GM10266 (cell line): Measurements from ENCODE around the gene SARS2.
"Not testable (repeated sequence)": the region's sequence is repeated elsewhere in the genome, so short reads cannot be mapped to it uniquely, and the experiment has no call there.

Experiments used
- DNase-seq: peaks from one replicate; pipeline ENCODE4 v3.0.0; 2012; ENCODE audit errors: extremely low spot score
- TF ChIP-seq, protein P1 (sequence below): IDR thresholded peaks from 2 replicates; pipeline ENCODE4 v1.5.1; 2012; ENCODE audit warnings: mild to moderate bottlenecking, low read depth; ENCODE audit not compliant: control insufficient read depth, insufficient read depth; ENCODE audit errors: missing control alignments

SARS2 gene

DNA sequence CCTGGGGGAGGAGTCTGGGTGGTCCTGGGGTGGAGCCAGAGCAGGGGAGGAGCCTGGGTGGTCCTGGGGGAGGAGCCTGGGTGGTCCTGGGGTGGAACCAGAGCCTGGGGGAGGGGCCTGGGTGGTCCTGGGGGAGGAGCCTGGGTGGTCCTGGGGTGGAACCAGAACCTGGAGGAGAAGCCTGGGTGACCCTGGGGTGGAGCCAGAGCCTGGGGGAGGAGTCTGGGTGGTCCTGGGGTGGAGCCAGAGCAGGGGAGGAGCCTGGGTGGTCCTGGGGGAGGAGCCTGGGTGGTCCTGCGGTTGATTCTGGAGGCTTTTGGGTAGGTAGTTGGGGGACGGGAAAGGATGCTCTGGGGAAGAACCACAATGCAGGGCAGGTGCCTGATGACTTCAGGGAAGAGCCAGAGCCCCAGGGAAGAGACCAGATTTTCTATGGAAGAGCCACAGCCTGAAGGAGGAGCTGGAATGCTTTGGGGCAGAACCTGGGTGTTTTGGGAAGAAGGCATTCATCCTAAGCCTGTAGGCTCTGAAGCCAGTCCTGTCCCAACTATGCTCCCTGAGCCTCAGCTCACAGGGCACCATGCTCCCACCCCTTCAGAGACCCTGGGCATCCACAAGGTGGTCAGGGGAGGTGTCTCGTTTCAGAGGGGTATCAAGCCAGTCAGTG, 15.1 kb upstream of the SARS2 start:
- TF ChIP-seq, protein P1, sequence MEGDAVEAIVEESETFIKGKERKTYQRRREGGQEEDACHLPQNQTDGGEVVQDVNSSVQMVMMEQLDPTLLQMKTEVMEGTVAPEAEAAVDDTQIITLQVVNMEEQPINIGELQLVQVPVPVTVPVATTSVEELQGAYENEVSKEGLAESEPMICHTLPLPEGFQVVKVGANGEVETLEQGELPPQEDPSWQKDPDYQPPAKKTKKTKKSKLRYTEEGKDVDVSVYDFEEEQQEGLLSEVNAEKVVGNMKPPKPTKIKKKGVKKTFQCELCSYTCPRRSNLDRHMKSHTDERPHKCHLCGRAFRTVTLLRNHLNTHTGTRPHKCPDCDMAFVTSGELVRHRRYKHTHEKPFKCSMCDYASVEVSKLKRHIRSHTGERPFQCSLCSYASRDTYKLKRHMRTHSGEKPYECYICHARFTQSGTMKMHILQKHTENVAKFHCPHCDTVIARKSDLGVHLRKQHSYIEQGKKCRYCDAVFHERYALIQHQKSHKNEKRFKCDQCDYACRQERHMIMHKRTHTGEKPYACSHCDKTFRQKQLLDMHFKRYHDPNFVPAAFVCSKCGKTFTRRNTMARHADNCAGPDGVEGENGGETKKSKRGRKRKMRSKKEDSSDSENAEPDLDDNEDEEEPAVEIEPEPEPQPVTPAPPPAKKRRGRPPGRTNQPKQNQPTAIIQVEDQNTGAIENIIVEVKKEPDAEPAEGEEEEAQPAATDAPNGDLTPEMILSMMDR, result no peak

DNA sequence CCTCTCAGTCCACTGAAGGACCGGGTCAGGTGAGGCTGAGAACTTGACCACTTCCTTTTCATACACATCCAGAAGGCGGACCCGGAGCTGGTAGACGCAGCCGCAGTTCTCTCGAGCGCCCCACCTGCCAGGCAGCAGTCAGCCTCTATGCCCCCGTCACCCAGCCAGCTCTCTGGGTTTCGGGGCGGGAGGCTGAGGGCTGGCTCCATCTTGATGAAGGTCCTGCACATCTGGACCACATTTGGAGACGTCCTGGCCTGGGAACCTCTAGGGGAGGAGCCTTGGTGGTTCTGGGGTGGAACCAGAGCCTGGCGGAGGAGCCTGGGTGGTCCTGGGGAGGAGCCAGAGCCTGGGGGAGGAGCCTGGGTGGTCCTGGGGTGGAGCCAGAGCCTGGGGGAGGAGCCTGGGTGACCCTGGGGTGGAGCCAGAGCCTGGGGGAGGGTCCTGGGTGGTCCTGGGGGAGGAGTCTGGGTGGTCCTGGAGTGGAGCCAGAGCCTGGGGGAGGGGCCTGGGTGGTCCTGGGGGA, 14.5 kb upstream of the SARS2 start:
- DNase-seq, result no peak
- TF ChIP-seq, protein P1, result no peak

More for the DNA sequence above, 15.1 kb upstream of the SARS2 start:
- DNase-seq, result no peak

DNA sequence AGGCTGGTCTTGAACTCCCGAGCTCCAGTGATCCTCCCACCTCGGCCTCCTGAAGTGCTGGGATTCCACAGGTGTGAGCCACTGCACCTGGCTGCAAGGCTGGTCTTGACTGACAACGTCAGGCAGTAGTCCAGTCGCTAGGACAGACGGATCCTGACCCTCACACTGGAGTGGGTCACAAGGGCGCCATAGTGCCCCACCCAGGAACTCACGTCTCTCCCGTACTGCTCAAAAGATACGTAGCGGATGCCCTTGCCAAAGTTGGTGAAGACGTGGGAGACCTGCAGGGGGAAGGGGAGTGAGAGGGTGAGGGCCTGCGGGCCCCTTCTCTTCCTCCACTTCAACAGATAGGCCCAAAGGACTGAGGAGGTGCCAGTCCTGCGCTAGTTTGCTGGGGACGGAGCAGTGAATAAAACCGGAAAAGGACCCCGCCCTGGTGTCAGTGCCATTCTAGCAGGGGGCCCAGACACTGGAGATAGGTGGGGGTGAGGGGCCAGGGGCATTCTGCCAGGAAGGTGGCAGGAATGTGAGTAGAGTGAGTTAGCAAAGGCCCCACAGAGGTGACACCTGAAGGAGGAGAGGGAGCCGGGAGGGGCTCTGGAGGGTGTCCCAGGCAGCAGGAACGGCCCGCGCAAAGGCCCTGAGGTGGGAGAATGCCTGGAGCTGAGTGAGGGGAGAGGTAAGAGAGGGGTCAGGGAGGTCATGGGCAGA, 12.1 kb upstream of the SARS2 start:
- TF ChIP-seq, protein P1, result no peak
- no peak for DNase-seq

DNA sequence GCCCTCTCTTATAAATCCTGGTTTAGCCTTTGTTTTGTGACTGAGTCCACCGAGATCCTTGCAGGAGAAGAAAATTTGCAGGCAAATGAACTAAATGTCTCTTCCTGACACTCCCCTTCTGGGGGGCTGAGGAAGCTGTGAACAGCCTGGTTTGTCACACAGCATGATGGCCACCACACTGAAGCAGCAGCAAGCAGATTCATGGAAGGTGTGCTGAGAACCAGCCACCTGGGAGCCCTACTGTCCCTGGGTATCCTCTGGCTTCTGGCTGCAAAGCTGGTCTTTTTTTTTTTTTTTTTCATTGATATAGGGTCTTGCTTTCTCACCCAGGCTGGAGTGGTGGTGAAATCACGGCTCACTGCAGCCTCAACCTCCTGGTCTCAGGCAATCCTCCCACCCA, 11.4 kb upstream of the SARS2 start:
- no peak for DNase-seq
- TF ChIP-seq, protein P1, result no peak

DNA sequence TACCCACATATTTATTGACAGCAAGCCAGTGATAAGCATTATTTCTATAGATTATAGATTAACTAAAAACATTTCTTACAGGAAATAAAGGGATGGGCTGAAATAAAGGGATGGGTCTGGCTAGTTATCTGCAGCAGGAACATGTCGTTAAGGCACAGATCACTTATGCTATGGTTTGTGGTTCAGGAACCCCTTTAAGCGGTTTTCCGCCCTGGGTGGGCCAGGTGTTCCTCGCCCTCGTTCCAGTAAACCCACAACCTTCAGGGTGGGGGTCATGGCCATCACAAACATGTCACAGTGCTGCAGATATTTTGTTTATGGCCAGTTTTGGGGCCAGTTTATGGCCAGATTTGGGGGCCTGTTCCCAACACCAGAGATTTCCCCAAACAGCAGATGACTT, 10.9 kb upstream of the SARS2 start:
- not testable (repeated sequence) for DNase-seq

DNA sequence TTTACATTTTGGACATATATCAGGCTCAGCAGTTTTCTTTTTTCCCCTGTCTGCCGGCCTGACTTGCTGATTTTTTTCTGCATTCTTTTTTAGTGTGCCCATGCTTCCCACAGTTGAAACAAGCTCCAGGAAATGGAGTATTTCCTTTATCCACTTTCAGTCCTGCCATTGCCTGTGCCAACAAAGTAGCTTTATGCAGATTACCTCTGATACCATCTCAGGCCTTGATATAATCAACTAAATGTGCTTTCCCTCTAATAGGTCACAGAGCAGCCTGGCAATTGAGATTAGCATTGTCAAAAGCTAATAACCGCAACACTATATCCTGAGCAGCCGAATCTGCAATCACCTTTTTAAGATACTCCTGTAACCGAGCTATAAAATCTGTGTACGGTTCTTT, 9.4 kb upstream of the SARS2 start:
- DNase-seq, result no peak
- TF ChIP-seq, protein P1, result no peak

DNA sequence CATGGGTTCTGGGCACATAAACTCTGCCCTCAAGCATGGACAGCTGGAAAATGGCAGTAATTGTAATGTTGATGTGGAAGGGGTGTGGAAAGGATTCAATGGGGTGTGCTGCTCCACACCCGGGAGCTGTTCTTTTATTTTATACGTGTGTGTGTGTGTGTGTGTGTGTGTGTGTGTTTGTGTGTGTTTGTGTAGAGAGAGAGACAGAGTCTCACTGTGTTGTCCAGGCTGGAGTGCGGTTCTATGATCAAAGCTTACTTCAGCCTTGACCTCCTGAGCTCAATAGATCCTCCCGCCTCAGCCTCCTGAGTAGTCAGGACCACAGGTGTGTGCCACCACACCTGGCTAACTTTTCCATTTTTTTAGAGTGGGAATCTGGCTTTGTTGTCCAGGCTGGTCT, 3.0 kb upstream of the SARS2 start:
- no peak for DNase-seq
- TF ChIP-seq, protein P1, result no peak
